ENCODE measurements around the gene MLN. TPM values are rescaled to one million over a fixed set of nuclear protein-coding genes. Genes with fewer than 3 reads are reported as not detected.

The MLN gene, protein sequence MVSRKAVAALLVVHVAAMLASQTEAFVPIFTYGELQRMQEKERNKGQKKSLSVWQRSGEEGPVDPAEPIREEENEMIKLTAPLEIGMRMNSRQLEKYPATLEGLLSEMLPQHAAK
- total RNA-seq: 0.53 TPM

GRCh38 chr6:33803571-33804053, at the start of gene MLN:
Gene MLN (minus strand): TSS chr6:33804003. CDS start chr6:33801163, 2,840 bp downstream.

GRCh38 chr6:33788694-33789549, 14.9 kb downstream of the MLN start, which contains the start of gene LEMD2:
Gene LEMD2 (minus strand): TSS chr6:33789130. CDS start chr6:33789116, 14 bp downstream.

GRCh38 chr6:33746651-33747100, 57.1 kb downstream of the MLN start, which contains the start of gene IP6K3:
Gene IP6K3 (minus strand): TSS chr6:33746905. CDS start chr6:33735476, 11,429 bp downstream.

Other genes starting within 250 kb of the MLN start
- 18.8 TPM for gene BAK1, start 223.7 kb downstream of the MLN start, total RNA-seq
- gene ITPR3, start 182.7 kb downstream of the MLN start, total RNA-seq: 13.8 TPM
- 15.5 TPM for gene UQCC2, start 92.3 kb downstream of the MLN start, total RNA-seq
- gene IP6K3, start 57.1 kb downstream of the MLN start, total RNA-seq: 11.6 TPM
- gene LEMD2, start 14.9 kb downstream of the MLN start, total RNA-seq: 47.1 TPM